HEK293T (cell line): ENCODE data around the gene C6orf89.
"Not testable (repeated sequence)": the region's sequence is repeated elsewhere in the genome, so short reads cannot be mapped to it uniquely, and the experiment has no call there.

Source experiments
- CTCF ChIA-PET: fragments of 350-600 bp; formaldehyde crosslinking; extraction: SDS; loops from one replicate; lab custom pipeline; 2021; ENCODE audit warnings: antibody characterized with exemption, inconsistent platforms; lab: Yijun Ruan, JAX
- POLR2A ChIA-PET: fragments of 350-600 bp; formaldehyde crosslinking; extraction: SDS; loops from one replicate; lab custom pipeline; 2020; ENCODE audit warnings: antibody characterized with exemption, inconsistent platforms; lab: Yijun Ruan, JAX
- DNase-seq: peaks from one replicate; pipeline ENCODE4 v3.0.0; 2012; ENCODE audit warnings: mixed read lengths; ENCODE audit errors: extremely low spot score
- ARNT ChIP-seq: fragments of 450-650 bp; IDR thresholded peaks from 2 replicates; pipeline ENCODE4 v1.6.1; 2017; ENCODE audit warnings: mild to moderate bottlenecking
- BHLHE40 ChIP-seq: fragments of 450-650 bp; IDR thresholded peaks from 2 replicates; pipeline ENCODE4 v1.6.1; 2016; ENCODE audit warnings: mild to moderate bottlenecking, moderate library complexity, borderline replicate concordance
- CTBP1 ChIP-seq: fragments of 450-650 bp; IDR thresholded peaks from 2 replicates; pipeline ENCODE4 v1.6.1; 2016; ENCODE audit warnings: borderline replicate concordance
- ELF4 ChIP-seq: fragments of 450-650 bp; IDR thresholded peaks from 2 replicates; pipeline ENCODE4 v1.6.1; 2017; ENCODE audit warnings: antibody characterized with exemption
- FOXA1 ChIP-seq: fragments of 450-650 bp; IDR thresholded peaks from 2 replicates; pipeline ENCODE4 v1.6.1; 2016; ENCODE audit warnings: mild to moderate bottlenecking
- FOXK2 ChIP-seq: fragments of 450-650 bp; IDR thresholded peaks from 2 replicates; pipeline ENCODE4 v1.6.1; 2016; ENCODE audit warnings: mild to moderate bottlenecking
- FOXM1 ChIP-seq: fragments of 450-650 bp; IDR thresholded peaks from 2 replicates; pipeline ENCODE4 v1.6.1; 2017; ENCODE audit warnings: mild to moderate bottlenecking, borderline replicate concordance
- HDGF ChIP-seq: fragments of 450-650 bp; IDR thresholded peaks from 2 replicates; pipeline ENCODE4 v1.6.1; 2017; ENCODE audit warnings: antibody characterized with exemption, borderline replicate concordance
- L3MBTL2 ChIP-seq: fragments of 450-650 bp; conservative IDR thresholded peaks from 2 replicates; pipeline ENCODE4 v1.6.1; 2016; ENCODE audit warnings: mild to moderate bottlenecking
- LEF1 ChIP-seq: fragments of 450-650 bp; IDR thresholded peaks from 2 replicates; pipeline ENCODE4 v1.6.1; 2017; ENCODE audit warnings: mild to moderate bottlenecking, borderline replicate concordance
- NFRKB ChIP-seq: fragments of 450-650 bp; IDR thresholded peaks from 2 replicates; pipeline ENCODE4 v1.6.1; 2016; ENCODE audit warnings: mild to moderate bottlenecking, moderate library complexity
- PKNOX1 ChIP-seq: fragments of 450-650 bp; IDR thresholded peaks from 2 replicates; pipeline ENCODE4 v1.6.1; 2016
- SP1 ChIP-seq: fragments of 450-650 bp; IDR thresholded peaks from 2 replicates; pipeline ENCODE4 v1.6.1; 2017
- SUZ12 ChIP-seq: fragments of 450-650 bp; IDR thresholded peaks from 2 replicates; pipeline ENCODE4 v1.6.1; 2016; ENCODE audit warnings: mild to moderate bottlenecking
- TARDBP ChIP-seq: fragments of 450-650 bp; IDR thresholded peaks from 2 replicates; pipeline ENCODE4 v1.6.1; 2016
- ZNF384 ChIP-seq: fragments of 450-650 bp; IDR thresholded peaks from 2 replicates; pipeline ENCODE4 v1.6.1; 2016

Gene C6orf89

GRCh38 chr6:36888654-36889481 is 3.1 kb downstream of the C6orf89 start:
- POLR2A ChIA-PET = interaction anchor here (1.2 to 2.8 kb wide), 2 partner anchors 14 to 97 kb away, joined by 3 to 22 read pairs; partner anchors contain the start of genes MTCH1 and PPIL1
- TF ChIP-seq SUZ12 (no peak), FOXK2 (no peak), HDGF (no peak), TARDBP (no peak), CTBP1 (no peak), FOXA1 (no peak), NFRKB (no peak), SP1 (no peak), ELF4 (no peak)
- no peak for DNase-seq
- CTCF ChIA-PET = interaction anchor here (1.0 kb wide), 1 partner anchor 321 kb away, joined by 3 read pairs; no protein-coding TSS in a partner anchor

- no peak for TF ChIP-seq SP1
- no peak for TF ChIP-seq L3MBTL2
- TF ChIP-seq PKNOX1 = no peak
- TF ChIP-seq ZNF384 = no peak
- no peak for TF ChIP-seq ELF4
- TF ChIP-seq TARDBP = no peak
- no peak for TF ChIP-seq HDGF
- no peak for TF ChIP-seq LEF1
- TF ChIP-seq SUZ12 = no peak
- no peak for TF ChIP-seq NFRKB
- TF ChIP-seq ARNT = no peak
- no peak for TF ChIP-seq FOXK2
- no peak for TF ChIP-seq BHLHE40
- TF ChIP-seq CTBP1 = no peak
- no peak for TF ChIP-seq FOXM1
- no peak for TF ChIP-seq FOXA1
- POLR2A ChIA-PET = interaction anchor here (1.2 to 2.8 kb wide), 2 partner anchors 15 to 96 kb away, joined by 3 to 22 read pairs; partner anchors contain the start of genes MTCH1 and PPIL1
- CTCF ChIA-PET = interaction anchor here (0.6 kb wide), 1 partner anchor 130 kb away, joined by 3 read pairs; no protein-coding TSS in a partner anchor
- no peak for DNase-seq
Measured at GRCh38 chr6:36890112-36890663, 4.4 kb downstream of the C6orf89 start.

- DNase-seq, POLR2A ChIA-PET, CTCF ChIA-PET: not testable (repeated sequence)
Measured at GRCh38 chr6:36891153-36891552, 5.4 kb downstream of the C6orf89 start.

- TF ChIP-seq NFRKB (no peak), PKNOX1 (no peak), FOXM1 (no peak), FOXK2 (no peak), L3MBTL2 (no peak), LEF1 (no peak), BHLHE40 (no peak), ZNF384 (no peak), ARNT (no peak), FOXA1 (no peak), SP1 (no peak), TARDBP (no peak), SUZ12 (no peak), ELF4 (no peak), CTBP1 (no peak), HDGF (no peak)
- CTCF ChIA-PET = no interaction called here
- POLR2A ChIA-PET = no interaction called here
- DNase-seq = no peak
Measured at GRCh38 chr6:36893976-36894932, 8.5 kb downstream of the C6orf89 start.

- CTCF ChIA-PET = no interaction called here
- POLR2A ChIA-PET = no interaction called here
- no peak for DNase-seq
- TF ChIP-seq PKNOX1 (no peak), TARDBP (no peak), ARNT (no peak), HDGF (no peak), FOXK2 (no peak), ELF4 (no peak), L3MBTL2 (no peak), LEF1 (no peak), NFRKB (no peak), FOXM1 (no peak), CTBP1 (no peak), FOXA1 (no peak), ZNF384 (no peak), BHLHE40 (no peak), SP1 (no peak)
Measured at GRCh38 chr6:36897609-36898008, 11.9 kb downstream of the C6orf89 start.
